H9 (cell line): Measurements from ENCODE around the gene CDC45. TPM values are rescaled to one million over a fixed set of nuclear protein-coding genes. Genes with fewer than 3 reads are reported as not detected.

ENCODE experiments used
- DNase-seq: peaks from one replicate; pipeline ENCODE4 v3.0.0-alpha.2; 2017
- H2AFZ ChIP-seq: one replicate; pipeline ENCODE4 v1.6.1; 2013; ENCODE audit warnings: mild to moderate bottlenecking, low read length, control low read depth, moderate library complexity
- H2AK5ac ChIP-seq: 2 replicates; pipeline ENCODE4 v1.6.1; 2013; ENCODE audit warnings: low read length, control low read depth, mixed read lengths; ENCODE audit not compliant: insufficient read length
- H2BK120ac ChIP-seq: one replicate; pipeline ENCODE4 v1.6.1; 2013; ENCODE audit warnings: low read depth, mild to moderate bottlenecking, low read length, control low read depth, inconsistent platforms; ENCODE audit not compliant: poor library complexity, severe bottlenecking
- H2BK12ac ChIP-seq: 2 replicates; pipeline ENCODE4 v1.6.1; 2013; ENCODE audit warnings: low read length, control low read depth, mixed read lengths, low read depth; ENCODE audit not compliant: insufficient read length
- H2BK15ac ChIP-seq: 2 replicates; pipeline ENCODE4 v1.6.1; 2013; ENCODE audit warnings: low read depth, low read length, control low read depth
- H2BK20ac ChIP-seq: one replicate; pipeline ENCODE4 v1.6.1; 2013; ENCODE audit warnings: low read depth, mild to moderate bottlenecking, low read length, control low read depth, inconsistent platforms; ENCODE audit not compliant: poor library complexity, severe bottlenecking
- H2BK5ac ChIP-seq: 2 replicates; pipeline ENCODE4 v1.6.1; 2013; ENCODE audit warnings: low read length, control low read depth, mixed read lengths; ENCODE audit not compliant: insufficient read length
- H3K14ac ChIP-seq: 2 replicates; pipeline ENCODE4 v1.6.1; 2013; ENCODE audit warnings: low read length, control low read depth; ENCODE audit not compliant: insufficient read depth
- H3K18ac ChIP-seq: 2 replicates; pipeline ENCODE4 v1.6.1; 2013; ENCODE audit warnings: low read depth, mild to moderate bottlenecking, mixed read lengths, low read length, control low read depth; ENCODE audit not compliant: insufficient read length
- H3K23ac ChIP-seq: 2 replicates; pipeline ENCODE4 v1.6.1; 2013; ENCODE audit warnings: low read length, control low read depth, mixed read lengths, low read depth; ENCODE audit not compliant: insufficient read length
- H3K23me2 ChIP-seq: 2 replicates; pipeline ENCODE4 v1.6.1; 2013; ENCODE audit warnings: low read depth, mild to moderate bottlenecking, mixed read lengths, low read length, control low read depth; ENCODE audit not compliant: insufficient read length, poor library complexity, severe bottlenecking
- H3K27ac ChIP-seq: 2 replicates; pipeline ENCODE4 v1.5.1; 2013; ENCODE audit warnings: low read length, control low read depth, mixed read lengths, low read depth; ENCODE audit not compliant: insufficient read length
- H3K27me3 ChIP-seq: 2 replicates; pipeline ENCODE4 v1.6.1; 2013; ENCODE audit warnings: low read length, control low read depth, inconsistent platforms; ENCODE audit not compliant: insufficient read depth
- H3K4ac ChIP-seq: 2 replicates; pipeline ENCODE4 v1.6.1; 2013; ENCODE audit warnings: low read depth, mild to moderate bottlenecking, control low read depth, inconsistent platforms, low read length, moderate library complexity
- H3K4me1 ChIP-seq: 2 replicates; pipeline ENCODE4 v1.6.1; 2013; ENCODE audit warnings: low read length, control low read depth, inconsistent platforms; ENCODE audit not compliant: insufficient read depth
- H3K4me2 ChIP-seq: 2 replicates; pipeline ENCODE4 v1.6.1; 2013; ENCODE audit warnings: low read length, control low read depth, mixed read lengths; ENCODE audit not compliant: insufficient read length, insufficient read depth
- H3K56ac ChIP-seq: 2 replicates; pipeline ENCODE4 v1.6.1; 2013; ENCODE audit warnings: low read depth, mild to moderate bottlenecking, mixed read lengths, low read length, control low read depth; ENCODE audit not compliant: insufficient read length
- H3K79me1 ChIP-seq: 2 replicates; pipeline ENCODE4 v1.6.1; 2013; ENCODE audit warnings: low read depth, mild to moderate bottlenecking, moderate library complexity, low read length, control low read depth, inconsistent platforms; ENCODE audit not compliant: insufficient read depth, poor library complexity, severe bottlenecking
- H3K79me2 ChIP-seq: 2 replicates; pipeline ENCODE4 v1.6.1; 2013; ENCODE audit warnings: low read length, control low read depth, inconsistent platforms; ENCODE audit not compliant: insufficient read depth
- H3K9ac ChIP-seq: 2 replicates; pipeline ENCODE4 v1.6.1; 2013; ENCODE audit warnings: low read length, control low read depth, mixed read lengths; ENCODE audit not compliant: insufficient read length; ENCODE audit errors: extremely low read depth
- H3K9me3 ChIP-seq: one replicate; pipeline ENCODE4 v1.6.1; 2013; ENCODE audit warnings: low read depth, low read length, inconsistent platforms; ENCODE audit not compliant: control insufficient read depth
- H3T11ph ChIP-seq: one replicate; pipeline ENCODE4 v1.6.1; 2013; ENCODE audit warnings: mild to moderate bottlenecking, low read length, control low read depth, inconsistent platforms
- H4K20me1 ChIP-seq: one replicate; pipeline ENCODE4 v1.6.1; 2013; ENCODE audit not compliant: control insufficient read depth, insufficient read length, insufficient read depth
- H4K5ac ChIP-seq: 2 replicates; pipeline ENCODE4 v1.6.1; 2013; ENCODE audit warnings: low read depth, mild to moderate bottlenecking, mixed read lengths, low read length, control low read depth; ENCODE audit not compliant: insufficient read length
- H4K8ac ChIP-seq: replicated peaks from 2 replicates; pipeline ENCODE4 v1.6.1; 2013; ENCODE audit warnings: low read length, control low read depth, mixed read lengths, low read depth; ENCODE audit not compliant: insufficient read length
- H4K91ac ChIP-seq: 2 replicates; pipeline ENCODE4 v1.6.1; 2013; ENCODE audit warnings: low read depth, mild to moderate bottlenecking, moderate library complexity, mixed read lengths, low read length, control low read depth; ENCODE audit not compliant: insufficient read length
- H3K27ac Mint-ChIP-seq, 3 experiments: 2 replicates in 2 of 3; 3 replicates in 1 of 3; pipeline ENCODE4 v1.8.0; 2020 to 2021; ENCODE audit warnings: mixed read lengths in 3 of 3, mild to moderate bottlenecking in 1 of 3, moderate library complexity in 1 of 3
- H3K27me3 Mint-ChIP-seq: 2 replicates; pipeline ENCODE4 v1.8.0; 2021; ENCODE audit warnings: low read depth, mild to moderate bottlenecking, moderate library complexity, mixed read lengths
- H3K36me3 Mint-ChIP-seq, 3 experiments: 2 replicates in 2 of 3; 3 replicates in 1 of 3; pipeline ENCODE4 v1.8.0; 2020 to 2021; ENCODE audit warnings: low read depth in 3 of 3, mixed read lengths in 3 of 3; ENCODE audit not compliant: insufficient read depth in 1 of 3
- H3K4me1 Mint-ChIP-seq, 2 experiments: 2 replicates each; pipeline ENCODE4 v1.8.0; 2020; ENCODE audit warnings: mixed read lengths in 2 of 2
- H3K4me3 Mint-ChIP-seq, 2 experiments: 2 replicates in 1 of 2; 3 replicates in 1 of 2; pipeline ENCODE4 v1.8.0; 2020 to 2021; ENCODE audit warnings: mild to moderate bottlenecking in 2 of 2, mixed read lengths in 2 of 2, moderate library complexity in 1 of 2
- H3K9me3 Mint-ChIP-seq, 2 experiments: 2 replicates in 1 of 2; 3 replicates in 1 of 2; pipeline ENCODE4 v1.8.0; 2020; ENCODE audit warnings: mild to moderate bottlenecking in 2 of 2, mixed read lengths in 2 of 2, moderate library complexity in 1 of 2
- CTCF ChIP-seq: fragments of 200-600 bp; sonication (generic); conservative IDR thresholded peaks from 3 replicates; pipeline ENCODE4 v1.8.0; 2021; ENCODE audit warnings: antibody characterized with exemption, mild to moderate bottlenecking
- WGBS: extraction: QIAGEN DNeasy Blood & Tissue Kit; methylation state at CpG from one replicate; pipeline ENCODE4 v1.1.7; 2013; ENCODE audit warnings: missing lambda C conversion rate, low lambda C conversion rate, mixed read lengths; ENCODE audit not compliant: insufficient read length; ENCODE audit errors: extremely low coverage; 5-methylcytosine and 5-hydroxymethylcytosine counted together
- total RNA-seq: library from RNA; stranded (reverse); gene quantifications from 2 replicates; pipeline ENCODE4 v1.2.1, GENCODE V29; 2021

The CDC45 gene
- total RNA-seq, 1 experiment from 2014 or later, result 35.7 TPM

DNA sequence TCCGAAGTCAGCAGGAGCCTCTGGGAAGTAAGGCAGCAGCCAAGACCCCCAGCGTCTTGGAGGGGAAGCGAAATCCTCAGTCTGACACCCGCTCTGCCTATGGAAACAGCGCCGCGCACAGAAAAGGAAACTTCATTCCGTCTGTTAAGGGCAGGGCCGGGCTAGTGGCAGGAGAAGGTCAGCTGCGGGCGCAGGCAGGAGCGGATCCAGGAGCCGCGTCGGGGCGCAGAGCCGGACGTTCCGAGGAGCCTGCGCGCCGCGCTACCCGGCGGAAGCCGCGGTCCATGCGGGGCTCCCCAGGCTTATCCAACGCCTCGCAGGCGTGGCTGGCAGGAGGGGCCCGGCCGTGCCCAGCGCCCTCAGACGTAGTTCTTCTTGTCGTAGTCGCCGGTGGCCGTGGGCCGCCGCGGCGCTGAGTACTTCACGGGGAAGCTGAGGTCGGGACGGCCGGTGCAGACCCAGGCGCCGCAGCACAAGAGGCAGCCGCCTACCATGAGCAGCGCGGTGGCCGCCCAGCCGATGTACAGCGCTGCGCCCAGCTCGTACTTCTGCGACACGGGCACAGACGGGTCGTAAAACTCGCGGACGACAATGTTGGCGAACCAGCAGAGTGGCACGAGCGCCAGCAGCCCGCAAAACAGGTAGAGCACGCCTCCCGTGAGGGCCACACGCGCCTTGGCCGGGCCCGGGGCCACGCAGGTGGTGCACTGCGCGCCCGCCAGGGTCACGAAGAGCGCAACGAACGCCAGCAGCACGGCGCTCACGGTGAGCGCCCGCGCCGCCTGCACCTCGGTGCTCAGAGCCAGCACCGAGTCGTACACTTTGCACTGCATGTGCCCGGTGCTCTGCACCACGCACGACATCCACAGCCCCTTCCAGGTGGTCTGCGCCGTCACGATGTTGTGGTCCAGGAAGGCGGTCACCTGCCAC is 43.8 kb downstream of the CDC45 start:
- no peak overlapping the region for H3K27ac Mint-ChIP-seq
- H4K20me1 ChIP-seq, result no peaks in the 10 kb centered on the region
- no peaks in the 10 kb centered on the region for H3K9me3 Mint-ChIP-seq
- H4K8ac ChIP-seq, result no peak overlapping the region
- peak; percentile 69 for DNase-seq
- H2BK20ac ChIP-seq, result no peak overlapping the region
- peak overlapping the region; percentile 55 for H3K4me2 ChIP-seq
- H3K27ac ChIP-seq, result no peak overlapping the region
- no peak overlapping the region for H2BK120ac ChIP-seq
- no CpG with 5 or more reads among the region's 99 CpGs for WGBS
- peaks cover 4% of the 10 kb centered on the region; the same call in 1 of the 2 replicates for H3K27me3 ChIP-seq
- H2AFZ ChIP-seq, result no peak overlapping the region
- H3K79me2 ChIP-seq, result no peaks in the 10 kb centered on the region
- peaks cover 8 to 13% of the 10 kb centered on the region in 2 experiments; a peak in 3 of 4 replicates for H3K4me1 Mint-ChIP-seq
- no peak overlapping the region for H3K56ac ChIP-seq
- H3K9ac ChIP-seq, result no peak overlapping the region
- H3K79me1 ChIP-seq, result no peaks in the 10 kb centered on the region
- peaks cover 0 to 15% (median 8%) of the 10 kb centered on the region in 3 experiments; a peak in 3 of 7 replicates for H3K36me3 Mint-ChIP-seq
- H3K23ac ChIP-seq, result no peak overlapping the region
- peaks cover 14% of the 10 kb centered on the region for H3K23me2 ChIP-seq
- H2BK12ac ChIP-seq, result no peak overlapping the region
- peak; percentile 38; the same call in 2 of the 3 replicates for TF ChIP-seq CTCF
- H3T11ph ChIP-seq, result no peak overlapping the region
- no peak overlapping the region for H3K4ac ChIP-seq
- peaks cover 70% of the 10 kb centered on the region for H3K27me3 Mint-ChIP-seq
- H3K18ac ChIP-seq, result no peak overlapping the region
- H4K5ac ChIP-seq, result no peak overlapping the region
- peak overlapping the region; percentile 67 to 82 for H3K4me3 Mint-ChIP-seq
- no peak overlapping the region for H2BK15ac ChIP-seq
- H3K9me3 ChIP-seq, result no peaks in the 10 kb centered on the region
- no peak overlapping the region for H4K91ac ChIP-seq
- H2BK5ac ChIP-seq, result no peak overlapping the region
- H3K14ac ChIP-seq, result no peak overlapping the region; the same call in 1 of the 2 replicates
- H3K4me1 ChIP-seq, result no peaks in the 10 kb centered on the region
- H2AK5ac ChIP-seq, result no peak overlapping the region
